ENCODE results near the gene HPGD.
"Not testable (repeated sequence)": the region's sequence is repeated elsewhere in the genome, so short reads cannot be mapped to it uniquely, and the experiment has no call there.

HPGD gene

DNA sequence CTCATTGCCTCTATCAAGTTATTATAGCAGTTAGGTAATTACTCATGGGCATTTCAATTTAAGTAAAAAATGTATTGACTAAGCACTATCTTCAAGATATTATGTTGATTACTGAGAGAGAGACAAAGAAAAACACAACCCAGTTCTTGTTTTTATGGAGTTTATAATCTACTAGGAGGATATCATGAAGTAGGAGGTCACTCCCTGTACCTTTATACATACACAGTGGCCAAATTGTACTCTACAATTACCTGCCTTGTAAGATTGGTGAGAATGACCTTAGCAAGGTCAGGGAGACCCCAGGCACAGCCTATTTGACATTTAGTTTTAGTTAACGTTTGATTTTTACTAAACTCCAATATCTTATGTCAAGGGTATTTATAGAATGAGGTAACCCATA lies 5.5 kb downstream of the HPGD start:
- no peak for DNase-seq
- TF ChIP-seq GATA1 (IDR thresholded peaks at IDR 0.05; ENCODE audit: low read depth, low read length) (no peak), POLR2A (IDR thresholded peaks at IDR 0.05; ENCODE audit: low read length) (no peak)

DNA sequence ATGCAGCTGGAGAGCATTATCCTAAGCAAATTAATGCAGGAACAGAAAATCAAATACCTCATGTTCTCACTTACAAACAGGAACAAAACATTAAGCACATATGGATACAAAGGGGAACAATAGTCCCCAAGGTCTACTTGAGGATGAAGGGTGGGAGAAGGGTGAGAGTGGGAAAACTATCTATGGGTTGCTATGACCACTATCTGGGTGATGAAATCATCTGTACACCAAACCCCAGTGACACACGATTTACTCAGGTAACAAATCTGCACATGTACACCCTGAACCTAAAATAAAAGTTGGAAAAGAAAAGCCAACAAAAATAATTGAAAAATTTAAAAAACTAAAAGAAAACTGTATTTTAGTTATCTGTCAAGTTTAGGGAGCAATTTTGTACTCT lies 5.9 kb downstream of the HPGD start:
- peak; percentile 17 to 20 for DNase-seq
- TF ChIP-seq POLR2A (IDR thresholded peaks at IDR 0.05; ENCODE audit: low read length) (no peak), GATA1 (IDR thresholded peaks at IDR 0.05; ENCODE audit: low read depth, low read length) (no peak)

DNA sequence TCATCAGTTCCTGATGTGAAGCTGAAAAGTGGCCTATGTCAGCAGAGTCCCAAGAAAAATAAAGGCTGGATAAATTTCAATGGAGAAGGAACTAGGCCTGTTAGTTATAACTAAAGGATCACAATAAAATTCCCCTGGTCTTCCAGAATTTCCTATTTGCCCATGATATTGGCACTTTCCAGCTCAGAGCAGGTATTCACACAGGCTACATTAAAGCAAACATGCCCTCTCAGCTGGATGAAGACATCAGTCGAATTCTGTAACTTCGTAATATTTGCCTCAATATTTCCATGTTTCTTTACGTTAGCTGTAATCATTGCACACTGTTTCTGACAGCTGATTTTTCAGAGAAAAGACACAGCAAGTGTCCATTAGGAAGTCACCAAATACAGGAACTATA lies 9.5 kb downstream of the HPGD start:
- TF ChIP-seq GATA1 (IDR thresholded peaks at IDR 0.05; ENCODE audit: low read depth, low read length), result no peak
- no peak for TF ChIP-seq POLR2A (IDR thresholded peaks at IDR 0.05; ENCODE audit: low read length)
- DNase-seq, result no peak

DNA sequence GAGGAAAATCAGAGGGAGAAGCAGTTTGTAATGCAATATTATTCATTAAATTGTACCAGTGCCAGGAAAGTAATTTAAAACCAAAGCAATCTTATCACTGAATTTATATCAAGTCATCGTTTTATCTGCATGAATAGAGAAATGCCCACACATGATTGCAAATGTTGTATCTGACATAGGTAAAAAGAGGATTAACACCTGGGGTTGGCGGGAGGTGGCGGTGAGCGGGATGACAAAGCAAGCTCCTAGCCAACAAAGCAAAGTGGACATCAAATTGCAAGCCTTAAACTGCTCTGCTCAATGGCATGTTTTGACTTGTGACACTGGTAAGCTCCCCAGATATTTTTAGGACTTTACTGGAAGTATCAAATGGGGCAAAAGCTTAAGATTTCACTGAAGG lies 16.4 kb downstream of the HPGD start:
- DNase-seq, result no peak

DNA sequence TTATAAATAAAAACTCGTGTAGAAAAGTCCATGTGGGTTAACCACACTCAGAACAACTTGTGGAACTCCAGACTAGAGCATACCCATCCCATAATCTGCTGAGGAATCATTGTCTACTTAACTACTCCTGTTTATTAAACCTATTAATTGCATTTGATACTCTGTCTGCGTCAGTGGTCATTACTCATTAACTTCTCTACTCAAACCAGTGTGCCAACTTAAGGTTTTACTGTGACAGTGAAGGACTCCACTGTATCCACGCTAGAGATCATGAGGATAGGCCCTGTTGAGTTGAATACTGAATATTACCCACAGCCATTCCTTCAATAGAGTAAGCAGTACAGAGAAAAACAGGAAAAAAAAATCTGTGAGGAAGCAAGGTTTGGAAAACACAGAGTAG lies 17.3 kb downstream of the HPGD start:
- no peak for DNase-seq
- TF ChIP-seq GATA1 (IDR thresholded peaks at IDR 0.05; ENCODE audit: low read depth, low read length), result no peak
- no peak for TF ChIP-seq POLR2A (IDR thresholded peaks at IDR 0.05; ENCODE audit: low read length)

More for the DNA sequence above, 16.4 kb downstream of the HPGD start:
- TF ChIP-seq GATA1 (IDR thresholded peaks at IDR 0.05; ENCODE audit: low read depth, low read length) (no peak), POLR2A (IDR thresholded peaks at IDR 0.05; ENCODE audit: low read length) (no peak)

DNA sequence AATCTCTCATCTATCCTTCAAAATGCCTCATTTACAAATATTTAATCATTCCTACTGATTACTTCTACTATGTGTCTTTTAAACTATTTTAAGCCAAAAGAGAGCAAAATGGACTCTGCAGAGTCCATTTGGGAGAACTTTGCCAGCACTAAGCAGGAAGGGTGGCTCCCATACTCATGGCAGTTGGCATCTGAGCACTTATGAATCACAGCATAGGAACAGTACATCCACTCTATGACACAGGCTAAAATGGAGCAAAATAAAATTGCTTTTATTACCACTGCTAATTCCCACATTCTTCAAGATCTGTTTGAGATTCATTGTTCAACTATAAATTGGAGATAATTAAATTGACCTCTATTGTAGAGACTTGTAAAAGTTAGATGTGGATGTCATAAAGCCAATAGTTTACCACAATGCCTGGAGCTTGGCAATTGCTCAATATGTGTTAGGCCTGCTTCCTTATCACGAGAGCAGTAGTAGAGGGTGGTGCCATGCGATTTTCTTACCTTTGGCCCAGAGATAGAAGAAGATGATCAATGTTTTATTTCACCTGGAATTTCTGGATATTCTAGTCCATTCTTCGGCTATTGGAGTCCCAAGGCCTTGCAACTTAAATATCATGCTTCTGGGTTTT lies 19.1 kb downstream of the HPGD start:
- DNase-seq, result peak in 1 of 2 experiments; percentile 13
- TF ChIP-seq GATA1 (IDR thresholded peaks at IDR 0.05; ENCODE audit: low read depth, low read length), result no peak
- no peak for TF ChIP-seq POLR2A (IDR thresholded peaks at IDR 0.05; ENCODE audit: low read length)

DNA sequence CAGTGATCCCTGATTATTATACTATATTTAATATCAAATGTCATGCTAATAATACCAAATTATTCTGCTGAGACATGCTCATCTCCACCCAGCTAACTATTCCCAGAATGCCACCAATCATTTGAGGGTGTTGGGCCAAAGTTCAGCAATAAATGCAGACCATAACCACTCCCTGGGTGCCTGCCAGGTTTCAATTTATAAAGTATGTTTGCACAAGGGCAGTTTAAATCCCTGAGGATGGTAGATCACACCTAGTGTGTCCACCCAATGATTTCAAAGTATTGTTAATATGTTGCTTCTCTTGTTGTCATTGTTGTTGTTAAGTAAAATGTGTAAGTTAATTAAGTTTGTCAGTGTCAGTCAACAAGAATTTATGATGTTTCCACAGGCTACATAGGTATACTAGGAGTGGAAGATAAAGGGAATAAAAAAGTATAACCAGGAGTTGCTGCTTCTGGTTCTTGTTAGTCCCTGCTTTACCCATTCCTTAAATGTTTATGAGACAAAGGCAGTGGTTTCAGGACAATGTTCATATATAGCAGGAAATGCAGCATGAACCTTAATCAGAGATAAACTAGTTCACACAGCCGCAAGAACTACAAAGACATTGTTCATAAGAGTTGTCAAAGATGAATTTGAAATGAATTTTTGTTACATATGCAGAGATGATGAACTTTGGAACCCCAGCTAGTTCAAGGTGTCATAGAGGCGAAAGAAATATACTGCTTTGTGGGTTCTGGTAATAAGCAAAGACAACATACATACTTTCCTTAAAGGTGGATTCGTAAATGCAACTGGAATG lies 25.5 kb downstream of the HPGD start:
- peak; percentile 8 to 41 for DNase-seq

DNA sequence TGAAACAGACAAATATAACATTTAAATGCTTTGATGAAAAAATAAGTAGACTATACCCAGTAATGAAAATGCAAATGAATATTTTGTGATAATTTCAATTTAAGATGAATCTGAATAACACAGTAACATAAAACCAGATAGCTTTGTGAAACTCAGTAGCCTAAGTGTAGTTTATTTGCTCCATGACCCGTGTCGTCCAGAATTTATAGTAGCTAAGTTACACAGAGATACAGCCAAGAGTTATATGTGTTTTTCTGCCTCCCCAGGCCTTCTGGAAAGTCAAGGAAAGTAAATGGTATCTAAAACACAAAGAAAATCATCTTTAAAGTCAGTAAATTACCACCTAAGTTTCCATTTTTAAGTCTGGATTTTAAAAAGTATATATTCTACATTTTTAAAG lies 26.7 kb downstream of the HPGD start:
- no peak for TF ChIP-seq POLR2A (IDR thresholded peaks at IDR 0.05; ENCODE audit: low read length)
- no peak for TF ChIP-seq GATA1 (IDR thresholded peaks at IDR 0.05; ENCODE audit: low read depth, low read length)
- DNase-seq, result no peak

More for the DNA sequence above, 25.5 kb downstream of the HPGD start:
- no peak for TF ChIP-seq POLR2A (IDR thresholded peaks at IDR 0.05; ENCODE audit: low read length)
- no peak for TF ChIP-seq GATA1 (IDR thresholded peaks at IDR 0.05; ENCODE audit: low read depth, low read length)

DNA sequence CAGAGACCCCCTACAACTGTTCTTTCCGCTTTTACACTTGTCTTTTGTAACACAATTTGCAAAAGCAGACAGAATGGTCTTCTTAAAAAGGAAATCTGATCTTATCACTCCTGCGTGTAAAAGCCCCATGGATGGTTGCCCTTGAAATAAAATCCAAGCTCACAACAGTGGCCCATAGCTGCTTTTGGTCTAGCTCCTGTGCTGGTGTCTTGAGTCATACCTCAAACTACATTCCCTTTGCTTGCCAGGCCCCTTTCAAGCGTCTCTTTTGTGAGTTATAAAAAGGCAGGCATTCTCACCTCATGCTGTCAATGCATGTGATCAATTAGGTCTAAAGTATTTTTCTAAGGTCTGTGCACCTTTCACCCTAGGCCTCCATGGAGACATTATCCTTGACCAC lies 27.6 kb downstream of the HPGD start:
- DNase-seq, result no peak
- TF ChIP-seq GATA1 (IDR thresholded peaks at IDR 0.05; ENCODE audit: low read depth, low read length) (no peak), POLR2A (IDR thresholded peaks at IDR 0.05; ENCODE audit: low read length) (no peak)

DNA sequence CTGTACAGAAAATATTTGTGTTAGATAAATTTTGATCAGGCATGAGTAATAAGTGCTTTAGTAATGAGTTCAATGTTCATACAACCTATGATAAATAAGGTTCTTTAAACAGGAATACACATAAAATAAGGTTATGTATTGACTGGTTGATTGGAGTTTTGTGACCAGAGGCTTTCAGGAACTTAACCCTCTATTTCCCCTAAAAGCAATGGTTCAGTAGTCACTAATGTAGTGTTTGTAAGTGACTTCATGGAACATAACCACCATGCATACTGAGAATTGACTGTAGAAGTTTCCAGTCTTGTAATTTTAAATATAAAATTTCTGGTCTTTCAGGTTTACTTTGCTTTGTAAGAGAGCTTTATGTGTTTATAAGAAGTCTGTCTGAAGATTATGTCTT lies 28.1 kb downstream of the HPGD start:
- TF ChIP-seq POLR2A (IDR thresholded peaks at IDR 0.05; ENCODE audit: low read length) (no peak), GATA1 (IDR thresholded peaks at IDR 0.05; ENCODE audit: low read depth, low read length) (no peak)
- no peak for DNase-seq

DNA sequence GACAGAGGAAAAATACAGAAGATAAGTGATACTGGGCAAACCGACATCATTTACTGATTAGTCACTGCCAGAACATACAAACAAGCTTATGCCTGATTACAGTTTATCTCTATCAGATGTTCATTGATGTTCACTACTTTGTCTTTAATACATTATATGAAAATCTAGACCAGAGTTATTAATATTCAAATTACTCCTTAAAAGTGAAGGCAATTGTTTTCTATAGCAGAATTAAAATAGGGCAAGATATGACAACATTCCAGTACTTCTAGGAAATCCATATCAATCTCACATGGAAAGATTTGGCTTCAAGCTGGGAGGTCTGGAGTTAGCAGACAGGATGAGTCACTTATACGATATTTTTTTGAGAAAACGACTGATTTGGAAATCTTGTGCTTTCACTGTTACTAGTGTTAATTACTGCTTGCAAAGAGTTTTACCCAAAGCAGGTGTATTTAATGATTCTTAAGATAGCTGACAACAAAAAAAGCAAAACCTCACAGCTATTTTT lies 31.8 kb downstream of the HPGD start:
- peak; percentile 36 to 46 for DNase-seq
- TF ChIP-seq GATA1 (IDR thresholded peaks at IDR 0.05; ENCODE audit: low read depth, low read length) (no peak), POLR2A (IDR thresholded peaks at IDR 0.05; ENCODE audit: low read length) (no peak)

DNA sequence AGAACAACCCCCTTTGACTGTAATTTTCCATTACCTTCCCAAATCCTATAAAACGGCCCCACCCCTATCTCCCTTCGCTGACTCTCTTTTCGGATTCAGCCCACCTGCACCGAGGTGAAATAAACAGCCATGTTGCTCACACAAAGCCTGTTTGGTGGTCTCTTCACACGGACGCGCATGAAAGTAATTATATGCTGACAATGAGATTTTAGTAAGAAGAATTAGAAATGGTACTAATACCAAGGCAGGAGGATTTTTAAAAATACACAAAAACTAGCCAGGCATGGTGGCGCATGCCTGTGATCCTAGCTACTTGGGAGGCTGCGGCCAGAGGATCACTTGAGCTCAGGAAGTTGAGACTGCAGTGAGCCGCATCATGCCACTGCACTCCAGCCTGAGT lies 33.9 kb downstream of the HPGD start:
- DNase-seq, result not testable (repeated sequence)

DNA sequence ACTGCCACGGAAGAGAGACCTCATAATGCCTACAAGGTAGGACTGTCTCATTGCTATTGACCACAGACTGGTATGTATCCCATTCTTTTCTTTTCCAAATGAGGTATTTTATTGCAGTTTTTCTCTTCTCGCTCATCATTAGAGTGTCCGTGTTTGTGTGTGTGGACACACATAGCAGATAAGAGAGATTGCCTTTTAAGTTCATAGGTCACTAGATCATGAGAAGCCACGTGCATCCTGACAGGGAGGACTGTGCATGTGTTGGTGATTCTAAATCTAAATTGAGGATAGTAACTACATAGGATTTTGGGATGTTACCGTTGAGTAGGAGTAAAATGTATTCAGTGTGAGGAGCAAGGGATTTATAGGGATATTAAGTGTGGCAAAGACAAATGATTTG lies 37.3 kb downstream of the HPGD start:
- TF ChIP-seq GATA1 (IDR thresholded peaks at IDR 0.05; ENCODE audit: low read depth, low read length), result no peak
- TF ChIP-seq POLR2A (IDR thresholded peaks at IDR 0.05; ENCODE audit: low read length), result no peak

DNA sequence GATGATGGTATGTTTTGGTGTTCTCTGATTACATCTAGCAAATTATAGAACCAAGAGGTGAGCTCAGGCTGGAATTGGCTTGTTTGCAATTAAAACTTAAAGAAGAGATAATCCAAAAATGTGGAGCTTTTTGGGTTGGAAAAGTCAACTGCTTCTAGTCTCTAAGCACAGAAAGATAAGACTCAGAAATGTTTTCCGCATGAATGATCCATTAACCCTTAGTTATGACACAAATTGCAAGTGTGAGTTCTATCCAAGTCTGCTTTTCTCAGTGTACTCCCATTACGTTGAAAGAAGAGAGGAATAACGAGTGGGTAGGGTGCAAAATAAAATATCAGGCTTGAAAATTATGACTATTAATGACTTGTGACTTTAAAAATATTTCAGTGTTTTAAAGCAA lies 38.5 kb downstream of the HPGD start:
- DNase-seq, result no peak

More for the DNA sequence above, 37.3 kb downstream of the HPGD start:
- DNase-seq, result no peak

DNA sequence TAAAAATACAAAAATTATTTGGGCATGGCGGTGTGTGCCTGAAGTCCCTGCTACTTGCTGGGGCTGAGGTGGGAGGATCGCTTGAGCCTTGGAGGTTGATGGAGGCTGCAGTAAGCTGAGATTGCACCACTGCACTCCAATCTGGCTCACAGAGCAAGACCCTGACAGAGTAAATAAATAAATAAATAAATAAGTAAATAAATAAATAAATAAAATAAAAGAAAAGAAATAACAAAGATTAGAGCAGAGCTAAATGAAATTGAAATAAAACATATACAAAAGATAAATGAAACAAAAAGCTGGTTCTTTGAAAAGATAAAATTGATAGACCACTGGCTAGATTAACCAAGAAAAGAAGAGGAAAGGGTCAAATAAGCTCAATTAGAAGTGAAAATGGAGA lies 43.1 kb downstream of the HPGD start:
- TF ChIP-seq GATA1 (IDR thresholded peaks at IDR 0.05; ENCODE audit: low read depth, low read length) (no peak), POLR2A (IDR thresholded peaks at IDR 0.05; ENCODE audit: low read length) (no peak)
- DNase-seq, result no peak

More for the DNA sequence above, 38.5 kb downstream of the HPGD start:
- TF ChIP-seq POLR2A (IDR thresholded peaks at IDR 0.05; ENCODE audit: low read length), result no peak
- TF ChIP-seq GATA1 (IDR thresholded peaks at IDR 0.05; ENCODE audit: low read depth, low read length), result no peak

All from erythroblast (primary cell).